Spleen (tissue), 7 donors: ENCODE measurements around the gene MNX1.

Experiments
- POLR2A ChIP-seq, 3 donors: fragments of 450-650 bp; IDR thresholded peaks; one replicate each; pipeline ENCODE4 v1.5.1; 2017; ENCODE audit warnings: antibody characterized with exemption in 3 of 3, mild to moderate bottlenecking in 1 of 3
- TF ChIP-seq, protein P1 (sequence below), 11 experiments: fragments of 200-600 bp in 7 of 11; fragments of 450-650 bp in 4 of 11; sonication (generic) in 4 of 11; IDR thresholded peaks in 8 of 11; conservative IDR thresholded peaks in 3 of 11; 1 replicate in 7 of 11; 2 replicates in 4 of 11; pipeline versions ENCODE4 v1.4.0 to v1.8.0; 2016 to 2021; ENCODE audit warnings: antibody characterized with exemption in 11 of 11, inconsistent platforms in 4 of 11, mild to moderate bottlenecking in 1 of 11
- donor health status: DM: no; HTN: no; CAD: no; lungs with moderate emphysema.
- donor health status: DM: no; HTN: no; CAD: no.
- donor health status: DM: no; HTN: no; CAD: no.

DNA sequence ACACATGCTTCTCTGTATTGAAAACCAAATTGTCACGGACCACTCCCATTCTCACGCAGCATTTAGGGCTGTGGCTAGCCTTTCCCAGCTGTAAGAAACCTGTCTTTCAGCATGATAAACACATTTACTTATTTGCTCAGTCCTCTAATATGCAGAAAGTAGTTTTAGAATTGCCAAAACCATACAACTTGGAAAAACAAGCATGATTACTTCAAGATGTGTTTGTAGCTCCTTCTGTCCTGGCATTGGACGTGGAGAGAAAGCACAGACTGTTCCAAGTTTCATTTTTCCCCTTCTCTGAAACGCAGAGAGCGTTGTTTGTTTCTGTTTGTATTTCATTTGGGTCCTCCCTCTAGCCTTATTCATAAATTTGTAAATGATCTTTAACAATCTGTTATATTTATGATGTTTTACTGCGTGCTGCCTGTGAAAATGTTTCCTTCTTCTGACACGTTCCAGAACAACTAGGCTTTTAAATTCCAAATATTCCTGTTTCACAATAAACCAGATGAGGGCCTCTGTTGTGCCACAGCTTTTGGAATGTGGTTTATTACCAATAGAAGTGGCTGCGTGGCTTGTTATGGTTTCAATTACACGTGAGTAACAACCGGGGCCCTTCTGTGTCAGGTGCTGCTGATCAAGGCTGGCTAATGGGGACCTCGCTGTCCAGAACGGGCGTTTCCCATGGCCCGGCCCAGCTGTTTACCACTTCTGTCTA lies 26.1 kb downstream of the MNX1 start:
- TF ChIP-seq, protein P1, sequence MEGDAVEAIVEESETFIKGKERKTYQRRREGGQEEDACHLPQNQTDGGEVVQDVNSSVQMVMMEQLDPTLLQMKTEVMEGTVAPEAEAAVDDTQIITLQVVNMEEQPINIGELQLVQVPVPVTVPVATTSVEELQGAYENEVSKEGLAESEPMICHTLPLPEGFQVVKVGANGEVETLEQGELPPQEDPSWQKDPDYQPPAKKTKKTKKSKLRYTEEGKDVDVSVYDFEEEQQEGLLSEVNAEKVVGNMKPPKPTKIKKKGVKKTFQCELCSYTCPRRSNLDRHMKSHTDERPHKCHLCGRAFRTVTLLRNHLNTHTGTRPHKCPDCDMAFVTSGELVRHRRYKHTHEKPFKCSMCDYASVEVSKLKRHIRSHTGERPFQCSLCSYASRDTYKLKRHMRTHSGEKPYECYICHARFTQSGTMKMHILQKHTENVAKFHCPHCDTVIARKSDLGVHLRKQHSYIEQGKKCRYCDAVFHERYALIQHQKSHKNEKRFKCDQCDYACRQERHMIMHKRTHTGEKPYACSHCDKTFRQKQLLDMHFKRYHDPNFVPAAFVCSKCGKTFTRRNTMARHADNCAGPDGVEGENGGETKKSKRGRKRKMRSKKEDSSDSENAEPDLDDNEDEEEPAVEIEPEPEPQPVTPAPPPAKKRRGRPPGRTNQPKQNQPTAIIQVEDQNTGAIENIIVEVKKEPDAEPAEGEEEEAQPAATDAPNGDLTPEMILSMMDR (IDR thresholded peaks at IDR 0.05 in 8 of 11, conservative IDR thresholded peaks at IDR 0.05 in 3 of 11), result no peak
- TF ChIP-seq POLR2A (IDR thresholded peaks at IDR 0.05), result no peak
